Rectal smooth muscle tissue (tissue), 1 donor: Measurements from ENCODE around the gene C3orf20.
A peak's percentile ranks its signal among the peaks of the same experiment; 100 is the strongest.

Experiments used
- H3K27ac ChIP-seq: one replicate; pipeline ENCODE4 v1.7.0; 2013; ENCODE audit warnings: low read depth, low read length, inconsistent platforms
- H3K27me3 ChIP-seq: one replicate; pipeline ENCODE4 v1.7.0; 2013; ENCODE audit warnings: low read length; ENCODE audit not compliant: control insufficient read depth, insufficient read depth
- H3K36me3 ChIP-seq: one replicate; pipeline ENCODE4 v1.7.0; 2013; ENCODE audit warnings: low read length; ENCODE audit not compliant: control insufficient read depth, insufficient read depth
- H3K4me1 ChIP-seq: one replicate; pipeline ENCODE4 v1.7.0; 2013; ENCODE audit warnings: low read length; ENCODE audit not compliant: control insufficient read depth, insufficient read depth
- H3K4me3 ChIP-seq: one replicate; pipeline ENCODE4 v1.7.0; 2013; ENCODE audit warnings: low read length
- H3K9ac ChIP-seq: one replicate; pipeline ENCODE4 v1.7.0; 2013; ENCODE audit warnings: low read length

The C3orf20 gene

GRCh38 chr3:14717307-14717706 lies 42.4 kb downstream of the C3orf20 start:
- Histone ChIP-seq H3K27ac (no peak overlapping the region), H3K4me1 (no peaks in the 10 kb centered on the region), H3K4me3 (no peak overlapping the region), H3K9ac (no peak overlapping the region), H3K36me3 (no peaks in the 10 kb centered on the region), H3K27me3 (no peaks in the 10 kb centered on the region)

GRCh38 chr3:14718539-14718938 lies 43.6 kb downstream of the C3orf20 start:
- no peak overlapping the region for H3K4me3 ChIP-seq
- H3K4me1 ChIP-seq: no peaks in the 10 kb centered on the region
- no peak overlapping the region for H3K27ac ChIP-seq
- no peaks in the 10 kb centered on the region for H3K36me3 ChIP-seq
- no peak overlapping the region for H3K9ac ChIP-seq
- H3K27me3 ChIP-seq: no peaks in the 10 kb centered on the region

GRCh38 chr3:14719006-14719405 lies 44.1 kb downstream of the C3orf20 start:
- Histone ChIP-seq H3K36me3 (no peaks in the 10 kb centered on the region), H3K27ac (no peak overlapping the region), H3K4me3 (no peak overlapping the region), H3K27me3 (no peaks in the 10 kb centered on the region), H3K9ac (no peak overlapping the region), H3K4me1 (no peaks in the 10 kb centered on the region)

GRCh38 chr3:14721126-14721864 lies 46.4 kb downstream of the C3orf20 start:
- H3K9ac ChIP-seq: no peak overlapping the region
- H3K27ac ChIP-seq: no peak overlapping the region
- peaks cover 12% of the 10 kb centered on the region for H3K4me1 ChIP-seq
- no peak overlapping the region for H3K4me3 ChIP-seq
- no peaks in the 10 kb centered on the region for H3K27me3 ChIP-seq
- H3K36me3 ChIP-seq: no peaks in the 10 kb centered on the region

- Histone ChIP-seq H3K36me3 (no peaks in the 10 kb centered on the region), H3K27ac (peak overlapping the region; percentile 19), H3K4me3 (no peak overlapping the region), H3K4me1 (peaks cover 12% of the 10 kb centered on the region), H3K9ac (no peak overlapping the region), H3K27me3 (no peaks in the 10 kb centered on the region)
Observed at GRCh38 chr3:14725013-14725412, 50.1 kb downstream of the C3orf20 start.

GRCh38 chr3:14725564-14726440 lies 50.9 kb downstream of the C3orf20 start:
- Histone ChIP-seq H3K36me3 (no peaks in the 10 kb centered on the region), H3K27me3 (no peaks in the 10 kb centered on the region), H3K4me3 (no peak overlapping the region), H3K9ac (no peak overlapping the region), H3K4me1 (peaks cover 12% of the 10 kb centered on the region), H3K27ac (peak overlapping the region; percentile 54)

- H3K36me3 ChIP-seq: no peaks in the 10 kb centered on the region
- H3K27me3 ChIP-seq: no peaks in the 10 kb centered on the region
- H3K4me3 ChIP-seq: no peak overlapping the region
- peaks cover 12% of the 10 kb centered on the region for H3K4me1 ChIP-seq
- no peak overlapping the region for H3K9ac ChIP-seq
- peak overlapping the region; percentile 54 for H3K27ac ChIP-seq
Observed at GRCh38 chr3:14726441-14726780, 51.5 kb downstream of the C3orf20 start.

- no peaks in the 10 kb centered on the region for H3K27me3 ChIP-seq
- H3K9ac ChIP-seq: no peak overlapping the region
Observed at GRCh38 chr3:14728113-14728512, 53.2 kb downstream of the C3orf20 start.

GRCh38 chr3:14730703-14731382 lies 55.9 kb downstream of the C3orf20 start:
- H3K27me3 ChIP-seq: no peaks in the 10 kb centered on the region
- no peaks in the 10 kb centered on the region for H3K4me1 ChIP-seq
- no peak overlapping the region for H3K4me3 ChIP-seq
- H3K9ac ChIP-seq: no peak overlapping the region
- H3K27ac ChIP-seq: no peak overlapping the region
- H3K36me3 ChIP-seq: no peaks in the 10 kb centered on the region

More at GRCh38 chr3:14728113-14728512, 53.2 kb downstream of the C3orf20 start:
- Histone ChIP-seq H3K36me3 (no peaks in the 10 kb centered on the region), H3K27ac (no peak overlapping the region), H3K4me1 (peaks cover 12% of the 10 kb centered on the region), H3K4me3 (no peak overlapping the region)

- H3K27me3 ChIP-seq: no peaks in the 10 kb centered on the region
- no peak overlapping the region for H3K9ac ChIP-seq
- H3K4me1 ChIP-seq: no peaks in the 10 kb centered on the region
- H3K4me3 ChIP-seq: no peak overlapping the region
- H3K27ac ChIP-seq: no peak overlapping the region
- H3K36me3 ChIP-seq: no peaks in the 10 kb centered on the region
Observed at GRCh38 chr3:14740983-14741382, 66.0 kb downstream of the C3orf20 start.

GRCh38 chr3:14741510-14741909 lies 66.6 kb downstream of the C3orf20 start:
- no peaks in the 10 kb centered on the region for H3K27me3 ChIP-seq

GRCh38 chr3:14744556-14744955 lies 69.6 kb downstream of the C3orf20 start:
- Histone ChIP-seq H3K36me3 (no peaks in the 10 kb centered on the region), H3K9ac (no peak overlapping the region), H3K4me3 (no peak overlapping the region), H3K4me1 (no peaks in the 10 kb centered on the region), H3K27ac (no peak overlapping the region), H3K27me3 (no peaks in the 10 kb centered on the region)

More at GRCh38 chr3:14741510-14741909, 66.6 kb downstream of the C3orf20 start:
- Histone ChIP-seq H3K36me3 (no peaks in the 10 kb centered on the region), H3K27ac (no peak overlapping the region), H3K4me1 (no peaks in the 10 kb centered on the region), H3K4me3 (no peak overlapping the region), H3K9ac (no peak overlapping the region)
